ENCODE results near the gene MUC5AC. TPM values are rescaled to one million over a fixed set of nuclear protein-coding genes. Genes with fewer than 3 reads are reported as not detected.
"Not testable (repeated sequence)": the region's sequence is repeated elsewhere in the genome, so short reads cannot be mapped to it uniquely, and the experiment has no call there.

MUC5AC gene
- total and polyA plus RNA-seq, 7 experiments from 2014 or later, result not detected

- no peaks in the 10 kb centered on the region for H3K27me3 ChIP-seq (ENCODE audit: control insufficient read depth in 2 of 2, insufficient read depth in 2 of 2, low read length in 2 of 2)
- ATAC-seq, result no peak
- Mint-ChIP-seq H3K4me3 (no peak overlapping the region), H3K36me3 (peaks cover 0 to 3% (median 0%) of the 10 kb centered on the region in 5 donors), H3K27me3 (peaks cover 0 to 5% (median 0%) of the 10 kb centered on the region in 5 donors), H3K27ac (no peak overlapping the region), H3K9me3 (peaks cover 0 to 7% (median 0%) of the 10 kb centered on the region in 11 donors), H3K4me1 (peaks cover 0 to 5% (median 4%) of the 10 kb centered on the region in 7 donors)
- H3K4me3 ChIP-seq (ENCODE audit: low read length), result no peak overlapping the region
- no peaks in the 10 kb centered on the region for H3K4me1 ChIP-seq (ENCODE audit: control insufficient read depth in 2 of 2, insufficient read depth in 2 of 2, low read length in 2 of 2)
- no peaks in the 10 kb centered on the region for H3K36me3 ChIP-seq (ENCODE audit: control insufficient read depth in 2 of 3, insufficient read depth in 3 of 3, low read length in 3 of 3)
- H3K9me3 ChIP-seq (ENCODE audit: control insufficient read depth in 2 of 3, low read length in 3 of 3), result no peaks in the 10 kb centered on the region
- ChIA-PET POLR2A (no interaction called here), CTCF (no interaction called here)
- intact Hi-C loops (cut with micrococcal nuclease), result no loop called here
- no peak overlapping the region for H3K27ac ChIP-seq (ENCODE audit: low read depth, low read length)
- DNase-seq, result no peak
Measured at GRCh38 chr11:1180171-1180570, 22.4 kb downstream of the MUC5AC start.

GRCh38 chr11:1180947-1181391, 23.2 kb downstream of the MUC5AC start:
- CTCF ChIA-PET, result no interaction called here

GRCh38 chr11:1181420-1181819, 23.7 kb downstream of the MUC5AC start:
- no peak overlapping the region for H3K4me3 Mint-ChIP-seq
- CTCF ChIA-PET, result no interaction called here
- H3K27ac Mint-ChIP-seq, result no peak overlapping the region

More at GRCh38 chr11:1180947-1181391, 23.2 kb downstream of the MUC5AC start:
- POLR2A ChIA-PET, result no interaction called here
- Mint-ChIP-seq H3K36me3 (no peaks in the 10 kb centered on the region), H3K27ac (no peak overlapping the region), H3K4me3 (no peak overlapping the region), H3K4me1 (peaks cover 0 to 5% (median 0%) of the 10 kb centered on the region in 7 donors), H3K9me3 (peaks cover 0 to under 1% (median 0%) of the 10 kb centered on the region in 11 donors), H3K27me3 (no peaks in the 10 kb centered on the region)
- H3K27me3 ChIP-seq (ENCODE audit: control insufficient read depth in 2 of 2, insufficient read depth in 2 of 2, low read length in 2 of 2), result no peaks in the 10 kb centered on the region
- no peaks in the 10 kb centered on the region for H3K36me3 ChIP-seq (ENCODE audit: control insufficient read depth in 2 of 3, insufficient read depth in 3 of 3, low read length in 3 of 3)
- H3K4me3 ChIP-seq (ENCODE audit: low read length), result no peak overlapping the region
- H3K9me3 ChIP-seq (ENCODE audit: control insufficient read depth in 2 of 3, low read length in 3 of 3), result no peaks in the 10 kb centered on the region
- intact Hi-C loops (cut with micrococcal nuclease), result no loop called here
- ATAC-seq (no peak), DNase-seq (no peak)
- H3K4me1 ChIP-seq (ENCODE audit: control insufficient read depth in 2 of 2, insufficient read depth in 2 of 2, low read length in 2 of 2), result no peaks in the 10 kb centered on the region
- H3K27ac ChIP-seq (ENCODE audit: low read depth, low read length), result no peak overlapping the region

GRCh38 chr11:1181853-1182535, 24.2 kb downstream of the MUC5AC start:
- no peak overlapping the region for H3K27ac ChIP-seq (ENCODE audit: low read depth, low read length)
- H3K4me1 ChIP-seq (ENCODE audit: control insufficient read depth in 2 of 2, insufficient read depth in 2 of 2, low read length in 2 of 2), result no peaks in the 10 kb centered on the region
- Mint-ChIP-seq H3K27me3 (no peaks in the 10 kb centered on the region), H3K27ac (peak overlapping the region in 1 of 9 donors; percentile 46), H3K4me1 (peaks cover 0 to 5% (median 0%) of the 10 kb centered on the region in 7 donors), H3K36me3 (no peaks in the 10 kb centered on the region), H3K4me3 (peak overlapping the region in 2 of 10 donors; percentile 16 to 51), H3K9me3 (no peaks in the 10 kb centered on the region)
- ATAC-seq (peak; percentile 20), DNase-seq (peak in 2 of 9 donors; percentile 20 to 33)
- ChIA-PET CTCF (no interaction called here), POLR2A (no interaction called here)
- H3K36me3 ChIP-seq (ENCODE audit: control insufficient read depth in 2 of 3, insufficient read depth in 3 of 3, low read length in 3 of 3), result no peaks in the 10 kb centered on the region
- intact Hi-C loops (cut with micrococcal nuclease), result no loop called here
- H3K9me3 ChIP-seq (ENCODE audit: control insufficient read depth in 2 of 3, low read length in 3 of 3), result no peaks in the 10 kb centered on the region
- no peaks in the 10 kb centered on the region for H3K27me3 ChIP-seq (ENCODE audit: control insufficient read depth in 2 of 2, insufficient read depth in 2 of 2, low read length in 2 of 2)
- no peak overlapping the region for H3K4me3 ChIP-seq (ENCODE audit: low read length)

More at GRCh38 chr11:1181420-1181819, 23.7 kb downstream of the MUC5AC start:
- Mint-ChIP-seq H3K36me3 (no peaks in the 10 kb centered on the region), H3K4me1 (peaks cover 0 to 5% (median 0%) of the 10 kb centered on the region in 7 donors), H3K9me3 (no peaks in the 10 kb centered on the region), H3K27me3 (no peaks in the 10 kb centered on the region)
- POLR2A ChIA-PET, result no interaction called here
- H3K27ac ChIP-seq (ENCODE audit: low read depth, low read length), result no peak overlapping the region
- H3K36me3 ChIP-seq (ENCODE audit: control insufficient read depth in 2 of 3, insufficient read depth in 3 of 3, low read length in 3 of 3), result no peaks in the 10 kb centered on the region
- no peaks in the 10 kb centered on the region for H3K4me1 ChIP-seq (ENCODE audit: control insufficient read depth in 2 of 2, insufficient read depth in 2 of 2, low read length in 2 of 2)
- intact Hi-C loops (cut with micrococcal nuclease), result no loop called here
- H3K4me3 ChIP-seq (ENCODE audit: low read length), result no peak overlapping the region
- no peaks in the 10 kb centered on the region for H3K9me3 ChIP-seq (ENCODE audit: control insufficient read depth in 2 of 3, low read length in 3 of 3)
- DNase-seq (no peak), ATAC-seq (no peak)
- no peaks in the 10 kb centered on the region for H3K27me3 ChIP-seq (ENCODE audit: control insufficient read depth in 2 of 2, insufficient read depth in 2 of 2, low read length in 2 of 2)

GRCh38 chr11:1184139-1184538, 26.4 kb downstream of the MUC5AC start:
- H3K36me3 Mint-ChIP-seq; intact Hi-C loops (cut with micrococcal nuclease); ATAC-seq; H3K4me3 ChIP-seq (ENCODE audit: low read length); H3K27me3 Mint-ChIP-seq; POLR2A ChIA-PET; H3K27ac Mint-ChIP-seq; CTCF ChIA-PET; H3K4me1 ChIP-seq (ENCODE audit: control insufficient read depth in 2 of 2, insufficient read depth in 2 of 2, low read length in 2 of 2); H3K9me3 ChIP-seq (ENCODE audit: control insufficient read depth in 2 of 3, low read length in 3 of 3); H3K9me3 Mint-ChIP-seq; H3K36me3 ChIP-seq (ENCODE audit: control insufficient read depth in 2 of 3, insufficient read depth in 3 of 3, low read length in 3 of 3); DNase-seq; H3K27ac ChIP-seq (ENCODE audit: low read depth, low read length); H3K4me3 Mint-ChIP-seq; H3K4me1 Mint-ChIP-seq; H3K27me3 ChIP-seq (ENCODE audit: control insufficient read depth in 2 of 2, insufficient read depth in 2 of 2, low read length in 2 of 2): not testable (repeated sequence)

- H3K9me3 Mint-ChIP-seq; H3K36me3 ChIP-seq (ENCODE audit: control insufficient read depth in 2 of 3, insufficient read depth in 3 of 3, low read length in 3 of 3); H3K4me1 Mint-ChIP-seq; CTCF ChIA-PET; intact Hi-C loops (cut with micrococcal nuclease); H3K27me3 ChIP-seq (ENCODE audit: control insufficient read depth in 2 of 2, insufficient read depth in 2 of 2, low read length in 2 of 2); H3K36me3 Mint-ChIP-seq; H3K4me3 ChIP-seq (ENCODE audit: low read length); POLR2A ChIA-PET; H3K4me3 Mint-ChIP-seq; H3K9me3 ChIP-seq (ENCODE audit: control insufficient read depth in 2 of 3, low read length in 3 of 3); H3K27ac ChIP-seq (ENCODE audit: low read depth, low read length); DNase-seq; H3K4me1 ChIP-seq (ENCODE audit: control insufficient read depth in 2 of 2, insufficient read depth in 2 of 2, low read length in 2 of 2); H3K27ac Mint-ChIP-seq; ATAC-seq: not testable (repeated sequence)
- H3K27me3 Mint-ChIP-seq, result peaks cover 0 to 12% (median 0%) of the 10 kb centered on the region in 5 donors
Measured at GRCh38 chr11:1188451-1189130, 30.8 kb downstream of the MUC5AC start.

GRCh38 chr11:1189816-1190215, 32.1 kb downstream of the MUC5AC start:
- H3K9me3 ChIP-seq (ENCODE audit: control insufficient read depth in 2 of 3, low read length in 3 of 3); CTCF ChIA-PET; H3K27ac Mint-ChIP-seq; H3K4me3 ChIP-seq (ENCODE audit: low read length); intact Hi-C loops (cut with micrococcal nuclease); DNase-seq; H3K36me3 ChIP-seq (ENCODE audit: control insufficient read depth in 2 of 3, insufficient read depth in 3 of 3, low read length in 3 of 3); H3K9me3 Mint-ChIP-seq; ATAC-seq; H3K27ac ChIP-seq (ENCODE audit: low read depth, low read length); H3K4me1 ChIP-seq (ENCODE audit: control insufficient read depth in 2 of 2, insufficient read depth in 2 of 2, low read length in 2 of 2); POLR2A ChIA-PET; H3K36me3 Mint-ChIP-seq; H3K4me3 Mint-ChIP-seq; H3K4me1 Mint-ChIP-seq; H3K27me3 ChIP-seq (ENCODE audit: control insufficient read depth in 2 of 2, insufficient read depth in 2 of 2, low read length in 2 of 2): not testable (repeated sequence)
- H3K27me3 Mint-ChIP-seq, result peaks cover 0 to 12% (median 0%) of the 10 kb centered on the region in 5 donors

Measured in naive thymus-derived CD4-positive, alpha-beta T cell (primary cell).